CD4-positive, alpha-beta memory T cell (primary cell): ENCODE results near the gene EME2. TPM values are rescaled to one million over a fixed set of nuclear protein-coding genes. Genes with fewer than 3 reads are reported as not detected.

Experiments
- CTCF ChIA-PET: fragments of 350-600 bp; sonication (Branson Sonifier 250); formaldehyde crosslinking; loops from one replicate; lab custom pipeline; 2021; ENCODE audit warnings: inconsistent platforms; ENCODE audit not compliant: partially characterized antibody; lab: Charles Lee
- POLR2A ChIA-PET: fragments of 350-600 bp; sonication (Branson Sonifier 250); formaldehyde crosslinking; loops from one replicate; lab custom pipeline; 2021; ENCODE audit not compliant: partially characterized antibody; lab: Charles Lee
- DNase-seq, 5 donors: peaks; one replicate each; pipeline versions ENCODE4 v3.0.0 to v3.0.0-alpha.2; 2020 to 2022; ENCODE audit warnings: mixed read lengths in 1 of 5
- H3K27ac ChIP-seq: one replicate; pipeline ENCODE4 v1.7.0; 2013; ENCODE audit warnings: low read depth, low read length
- H3K27me3 ChIP-seq: 2 replicates; pipeline ENCODE4 v1.7.0; 2013; ENCODE audit warnings: mild to moderate bottlenecking, low read length, moderate library complexity; ENCODE audit not compliant: insufficient read depth
- H3K36me3 ChIP-seq: 2 replicates; pipeline ENCODE4 v1.7.0; 2013; ENCODE audit warnings: mild to moderate bottlenecking, low read length, moderate library complexity; ENCODE audit not compliant: insufficient read depth
- H3K4me1 ChIP-seq: 2 replicates; pipeline ENCODE4 v1.7.0; 2013; ENCODE audit warnings: mild to moderate bottlenecking, low read length, moderate library complexity; ENCODE audit not compliant: insufficient read depth
- H3K4me3 ChIP-seq, 2 donors: one replicate each; pipeline ENCODE4 v1.7.0; 2013; ENCODE audit warnings: low read length in 2 of 2, mild to moderate bottlenecking in 1 of 2
- H3K9me3 ChIP-seq, 2 donors: one replicate each; pipeline ENCODE4 v1.7.0; 2013; ENCODE audit warnings: low read length in 2 of 2, control low read depth in 1 of 2; ENCODE audit not compliant: control insufficient read depth in 1 of 2
- H3K27ac Mint-ChIP-seq, 7 donors: one replicate each; pipeline ENCODE4 v1.8.0; 2020 to 2021; ENCODE audit warnings: mixed read lengths in 7 of 7, mild to moderate bottlenecking in 6 of 7, inconsistent platforms in 3 of 7, moderate library complexity in 3 of 7
- H3K27me3 Mint-ChIP-seq, 2 donors: one replicate each; pipeline ENCODE4 v1.8.0; 2020 to 2021; ENCODE audit warnings: mixed read lengths in 2 of 2
- H3K36me3 Mint-ChIP-seq, 2 donors: one replicate each; pipeline ENCODE4 v1.8.0; 2020 to 2021; ENCODE audit warnings: mixed read lengths in 2 of 2, inconsistent platforms in 1 of 2, mild to moderate bottlenecking in 1 of 2
- H3K4me1 Mint-ChIP-seq, 4 donors: one replicate each; pipeline ENCODE4 v1.8.0; 2020 to 2021; ENCODE audit warnings: mixed read lengths in 4 of 4, mild to moderate bottlenecking in 1 of 4
- H3K4me3 Mint-ChIP-seq, 8 donors: one replicate each; pipeline ENCODE4 v1.8.0; 2020 to 2021; ENCODE audit warnings: mixed read lengths in 8 of 8, mild to moderate bottlenecking in 7 of 8, moderate library complexity in 6 of 8, inconsistent platforms in 3 of 8
- H3K9me3 Mint-ChIP-seq, 8 donors: one replicate each; pipeline ENCODE4 v1.8.0; 2020 to 2021; ENCODE audit warnings: mixed read lengths in 8 of 8, mild to moderate bottlenecking in 5 of 8, inconsistent platforms in 3 of 8, moderate library complexity in 1 of 8
- intact Hi-C: fragments of 100-400 bp; cut with micrococcal nuclease; formaldehyde crosslinking; loops from one replicate; pipeline ENCODE4 v1.15.1; 2023
- polyA plus RNA-seq, 2 donors: library from polyadenylated mRNA; unstranded; fragments of 300-500 nt; fragmentation: Illumina TruSeq; gene quantifications; one replicate each; pipeline ENCODE4 v1.2.3, GENCODE V29; 2021
- total RNA-seq, 2 experiments: library from RNA; stranded (reverse); gene quantifications; one replicate each; pipeline ENCODE4 v1.2.3, GENCODE V29; 2021

EME2 gene
- total and polyA plus RNA-seq, 4 experiments from 2014 or later = 0.30 to 33.1 (median 17.2) TPM

DNA sequence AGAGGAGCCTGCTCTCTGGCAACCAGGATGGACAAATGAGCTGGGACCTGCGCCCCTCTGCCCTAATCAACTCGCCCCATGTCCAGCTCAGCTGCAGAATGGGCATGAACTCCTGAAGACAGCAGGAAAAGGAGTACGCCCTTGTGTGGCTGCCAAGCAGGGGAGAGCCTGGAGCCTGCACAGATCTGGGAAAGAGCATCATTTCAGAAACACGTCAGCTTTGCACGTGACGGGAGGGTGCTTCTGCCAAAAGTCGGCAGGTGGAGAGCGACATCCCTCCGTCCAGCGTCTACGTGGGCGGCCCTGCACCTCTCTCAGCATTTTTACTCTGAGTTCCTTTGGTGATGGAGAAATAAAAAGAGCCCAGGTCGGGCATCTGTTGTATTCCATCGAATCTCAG, 19.8 kb upstream of the EME2 start:
- no peaks in the 10 kb centered on the region for H3K27me3 ChIP-seq
- ChIA-PET POLR2A (no interaction called here), CTCF (no interaction called here)
- Mint-ChIP-seq H3K27me3 (no peaks in the 10 kb centered on the region), H3K27ac (no peak overlapping the region), H3K9me3 (no peaks in the 10 kb centered on the region), H3K36me3 (peaks cover 14 to 33% of the 10 kb centered on the region in 2 donors), H3K4me3 (no peak overlapping the region), H3K4me1 (peaks cover 8 to 20% (median 14%) of the 10 kb centered on the region in 4 donors)
- intact Hi-C loops = no loop called here
- DNase-seq = peak in 1 of 5 donors; percentile 9
- H3K9me3 ChIP-seq = no peaks in the 10 kb centered on the region
- peaks cover 9% of the 10 kb centered on the region for H3K4me1 ChIP-seq
- no peak overlapping the region for H3K27ac ChIP-seq
- peaks cover 33% of the 10 kb centered on the region for H3K36me3 ChIP-seq
- no peak overlapping the region for H3K4me3 ChIP-seq

DNA sequence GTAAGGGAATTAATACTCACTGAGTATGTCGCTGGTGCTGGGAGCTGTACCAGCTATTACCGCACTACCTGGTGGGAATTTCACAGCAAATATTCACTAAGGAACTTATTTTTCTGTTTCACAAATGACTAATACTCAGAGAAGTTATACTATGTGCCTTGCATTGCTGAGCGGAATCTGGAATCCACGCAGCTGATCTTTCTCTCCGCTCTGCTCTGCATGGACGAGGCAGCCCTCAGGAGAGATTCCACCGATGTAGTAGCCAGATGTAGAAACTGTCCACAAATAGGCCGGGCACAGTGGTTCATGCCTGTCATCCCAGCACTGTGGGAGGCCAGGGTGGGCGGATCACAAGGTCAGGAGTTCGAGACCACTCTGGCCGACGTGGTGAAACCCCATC, 18.4 kb upstream of the EME2 start:
- peaks cover 20% of the 10 kb centered on the region for H3K36me3 ChIP-seq
- POLR2A ChIA-PET = no interaction called here

DNA sequence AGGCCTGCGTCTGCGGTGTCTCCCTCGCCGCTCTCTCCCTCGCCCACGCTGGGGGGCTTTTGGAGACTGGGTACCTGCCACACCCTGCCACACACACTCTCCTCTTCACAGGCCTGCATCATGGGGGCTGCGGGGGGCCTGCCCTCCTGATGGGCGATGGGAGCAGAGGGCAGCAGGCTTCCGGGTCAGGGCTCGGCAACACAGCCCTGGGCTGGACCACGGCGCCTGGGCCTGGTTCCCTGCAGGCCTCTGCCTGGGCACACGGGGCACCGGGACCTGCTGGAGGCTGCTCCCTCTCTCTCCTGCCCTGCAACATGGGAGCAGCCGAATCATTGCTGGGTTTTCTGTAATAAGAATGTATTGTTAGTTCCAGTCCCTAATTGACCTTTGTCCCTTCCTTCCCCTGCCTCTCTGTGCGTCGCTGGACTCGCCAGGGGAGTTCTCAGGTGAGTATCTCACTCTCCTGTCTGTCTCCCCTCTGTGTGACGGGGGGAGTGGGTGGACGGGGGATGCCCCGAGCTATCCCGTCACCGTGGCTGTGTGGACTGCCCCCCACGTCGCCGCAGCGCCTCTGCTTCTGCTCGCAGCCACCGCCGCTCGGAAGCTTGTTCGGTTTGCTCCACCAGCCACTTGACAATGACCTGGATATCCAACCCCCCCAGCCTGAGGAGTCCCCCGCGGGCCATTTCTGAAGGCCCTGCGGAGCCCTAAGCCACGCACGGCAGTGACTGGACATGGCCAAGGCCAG, 14.7 kb upstream of the EME2 start:
- Mint-ChIP-seq H3K36me3 (peaks cover 4 to 22% of the 10 kb centered on the region in 2 donors), H3K27me3 (no peaks in the 10 kb centered on the region), H3K4me3 (peak overlapping the region in 1 of 8 donors; percentile 11), H3K9me3 (no peaks in the 10 kb centered on the region), H3K4me1 (peaks cover 8 to 20% (median 14%) of the 10 kb centered on the region in 4 donors), H3K27ac (peak overlapping the region in 3 of 7 donors; percentile 22 to 46 (median 23))
- DNase-seq = no peak
- ChIA-PET POLR2A (no interaction called here), CTCF (no interaction called here)
- Histone ChIP-seq H3K27ac (no peak overlapping the region), H3K4me3 (no peak overlapping the region), H3K4me1 (peaks cover 9% of the 10 kb centered on the region), H3K36me3 (peaks cover 10% of the 10 kb centered on the region), H3K27me3 (no peaks in the 10 kb centered on the region), H3K9me3 (no peaks in the 10 kb centered on the region)
- intact Hi-C loops = no loop called here

More for the DNA sequence above, 18.4 kb upstream of the EME2 start:
- no peaks in the 10 kb centered on the region for H3K27me3 ChIP-seq
- H3K9me3 ChIP-seq = no peaks in the 10 kb centered on the region
- peak overlapping the region in 1 of 7 donors; percentile 64 for H3K27ac Mint-ChIP-seq
- H3K9me3 Mint-ChIP-seq = no peaks in the 10 kb centered on the region
- no peak overlapping the region for H3K4me3 Mint-ChIP-seq
- H3K36me3 Mint-ChIP-seq = peaks cover 8 to 22% of the 10 kb centered on the region in 2 donors
- H3K27me3 Mint-ChIP-seq = no peaks in the 10 kb centered on the region
- intact Hi-C loops = no loop called here
- no peak overlapping the region for H3K27ac ChIP-seq
- H3K4me1 ChIP-seq = peaks cover 9% of the 10 kb centered on the region
- CTCF ChIA-PET = no interaction called here
- peaks cover 8 to 20% (median 14%) of the 10 kb centered on the region in 4 donors for H3K4me1 Mint-ChIP-seq
- DNase-seq = no peak
- H3K4me3 ChIP-seq = no peak overlapping the region

DNA sequence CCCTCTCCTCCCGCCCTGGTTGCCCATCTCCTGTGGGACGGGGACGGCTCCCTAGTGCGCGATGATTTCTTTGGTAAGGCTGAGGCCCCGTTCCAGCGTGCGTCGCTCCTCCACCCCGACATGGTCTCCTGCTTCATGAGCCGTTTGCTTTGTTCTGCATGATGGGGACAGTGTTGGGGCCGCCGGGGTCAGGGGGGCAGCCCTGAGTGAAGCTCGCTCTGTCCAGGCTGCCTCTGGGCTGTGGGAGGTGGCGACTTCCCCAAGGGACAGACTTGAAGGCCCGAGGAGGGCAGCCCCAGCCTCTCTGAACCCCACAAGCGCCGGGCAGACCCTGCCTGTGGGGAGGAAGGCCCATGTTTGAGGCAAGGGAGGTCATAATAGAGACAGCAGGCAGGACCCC, 13.7 kb upstream of the EME2 start:
- POLR2A ChIA-PET = no interaction called here
- CTCF ChIA-PET = no interaction called here
- Histone ChIP-seq H3K9me3 (no peaks in the 10 kb centered on the region), H3K27me3 (no peaks in the 10 kb centered on the region), H3K27ac (no peak overlapping the region), H3K4me3 (no peak overlapping the region), H3K4me1 (peaks cover 9% of the 10 kb centered on the region), H3K36me3 (peaks cover 12% of the 10 kb centered on the region)
- Mint-ChIP-seq H3K27ac (peak overlapping the region in 1 of 7 donors; percentile 37), H3K4me1 (peaks cover 8 to 20% (median 14%) of the 10 kb centered on the region in 4 donors), H3K9me3 (no peaks in the 10 kb centered on the region), H3K36me3 (peaks cover 4 to 20% of the 10 kb centered on the region in 2 donors), H3K4me3 (no peak overlapping the region), H3K27me3 (no peaks in the 10 kb centered on the region)
- intact Hi-C loops = no loop called here
- no peak for DNase-seq

DNA sequence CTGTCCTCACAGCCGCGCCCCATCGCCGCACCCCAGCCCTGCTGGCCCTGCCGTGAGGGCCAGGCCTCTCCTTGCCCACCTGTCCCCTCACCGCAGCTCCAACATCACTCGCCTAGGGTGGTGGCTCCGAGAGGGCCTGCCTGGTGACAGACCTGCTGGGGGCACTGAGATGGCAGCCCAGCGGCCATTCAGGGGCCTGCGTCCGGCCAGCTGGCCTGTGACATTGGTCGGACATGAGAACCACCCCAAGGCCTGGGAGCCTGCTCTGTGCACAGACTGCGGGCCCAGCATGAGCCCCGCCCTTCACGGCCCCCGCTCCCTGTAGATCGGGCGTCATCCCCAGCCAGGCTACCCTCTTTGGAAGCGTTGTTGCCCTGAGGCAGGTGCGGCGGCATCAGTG, 13.1 kb upstream of the EME2 start:
- H3K4me1 Mint-ChIP-seq = peaks cover 8 to 20% (median 14%) of the 10 kb centered on the region in 4 donors
- no peaks in the 10 kb centered on the region for H3K27me3 Mint-ChIP-seq
- H3K27ac ChIP-seq = no peak overlapping the region
- H3K9me3 Mint-ChIP-seq = no peaks in the 10 kb centered on the region
- H3K4me1 ChIP-seq = peaks cover 9% of the 10 kb centered on the region
- POLR2A ChIA-PET = interaction anchor here (0.7 to 2.8 kb wide), 2 partner anchors 11 to 54 kb away, joined by 3 to 11 read pairs; partner anchors contain the start of genes MAPK8IP3 and NME3
- H3K4me3 Mint-ChIP-seq = no peak overlapping the region
- H3K9me3 ChIP-seq = no peaks in the 10 kb centered on the region
- intact Hi-C loops = no loop called here
- H3K27ac Mint-ChIP-seq = no peak overlapping the region
- no peaks in the 10 kb centered on the region for H3K27me3 ChIP-seq
- peaks cover 4 to 16% of the 10 kb centered on the region in 2 donors for H3K36me3 Mint-ChIP-seq
- no peak for DNase-seq
- H3K4me3 ChIP-seq = no peak overlapping the region
- H3K36me3 ChIP-seq = peaks cover 14% of the 10 kb centered on the region
- CTCF ChIA-PET = no interaction called here

DNA sequence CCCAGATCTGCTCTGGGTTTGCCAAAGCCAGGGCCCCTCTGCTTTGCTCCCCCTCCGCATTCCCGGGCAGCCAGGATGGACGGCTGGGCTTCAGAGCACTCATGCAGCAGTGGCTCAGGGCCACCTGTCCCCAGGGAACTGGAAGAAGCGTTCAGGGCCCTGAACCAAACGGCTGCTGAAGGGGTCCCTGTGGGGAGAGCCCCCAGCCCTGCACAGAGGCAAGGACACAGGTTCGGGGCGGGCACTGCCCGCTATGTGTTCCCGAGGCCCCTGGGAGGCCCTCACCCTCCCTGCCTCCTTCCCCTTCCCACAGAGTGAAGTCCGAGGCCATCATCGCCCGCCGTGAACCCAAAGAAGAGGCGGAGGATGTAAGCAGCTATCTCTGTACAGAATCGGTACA, 11.7 kb upstream of the EME2 start:
- H3K9me3 Mint-ChIP-seq = no peaks in the 10 kb centered on the region
- no peaks in the 10 kb centered on the region for H3K27me3 ChIP-seq
- no peak for DNase-seq
- ChIA-PET POLR2A (interaction anchor here (2.8 kb wide), 1 partner anchor 10 kb away, joined by 11 read pairs; the partner anchor contains the start of gene NME3), CTCF (no interaction called here)
- peaks cover 9% of the 10 kb centered on the region for H3K4me1 ChIP-seq
- intact Hi-C loops = no loop called here
- H3K36me3 Mint-ChIP-seq = peaks cover 4 to 21% of the 10 kb centered on the region in 2 donors
- peak overlapping the region in 1 of 7 donors; percentile 38 for H3K27ac Mint-ChIP-seq
- H3K4me1 Mint-ChIP-seq = peaks cover 8 to 18% (median 10%) of the 10 kb centered on the region in 4 donors
- no peaks in the 10 kb centered on the region for H3K27me3 Mint-ChIP-seq
- H3K4me3 ChIP-seq = no peak overlapping the region
- peaks cover 24% of the 10 kb centered on the region for H3K36me3 ChIP-seq
- peak overlapping the region in 1 of 8 donors; percentile 18 for H3K4me3 Mint-ChIP-seq
- no peaks in the 10 kb centered on the region for H3K9me3 ChIP-seq
- H3K27ac ChIP-seq = no peak overlapping the region

DNA sequence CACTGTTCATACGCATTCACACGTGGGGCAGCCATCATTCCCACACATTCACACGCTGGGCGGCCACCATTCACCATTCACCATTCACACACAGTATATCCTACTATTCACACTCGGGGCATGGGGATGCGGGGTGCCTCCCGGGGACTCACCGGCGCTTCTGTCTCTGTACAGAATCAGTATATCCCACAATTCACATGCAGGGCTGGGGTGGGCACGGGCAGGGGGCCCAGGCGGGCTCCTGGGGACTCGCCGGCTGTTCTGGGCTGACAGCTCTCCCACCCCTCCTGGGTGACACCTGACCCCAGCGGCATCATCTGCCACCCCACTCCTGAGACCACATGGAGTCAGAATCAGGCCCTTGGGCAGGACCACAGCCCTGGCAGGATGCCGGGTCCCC, 10.9 kb upstream of the EME2 start:
- POLR2A ChIA-PET = interaction anchor here (2.8 kb wide), 1 partner anchor 9 kb away, joined by 11 read pairs; the partner anchor contains the start of gene NME3

More for the DNA sequence above, 10.9 kb upstream of the EME2 start:
- H3K27me3 Mint-ChIP-seq = no peaks in the 10 kb centered on the region
- no peak for DNase-seq
- Histone ChIP-seq H3K4me3 (no peak overlapping the region), H3K4me1 (peaks cover 8% of the 10 kb centered on the region), H3K27me3 (no peaks in the 10 kb centered on the region), H3K9me3 (no peaks in the 10 kb centered on the region), H3K36me3 (peaks cover 24% of the 10 kb centered on the region), H3K27ac (no peak overlapping the region)
- no peak overlapping the region for H3K4me3 Mint-ChIP-seq
- H3K27ac Mint-ChIP-seq = peak overlapping the region in 2 of 7 donors; percentile 17 to 38
- H3K9me3 Mint-ChIP-seq = no peaks in the 10 kb centered on the region
- H3K36me3 Mint-ChIP-seq = peaks cover 4 to 21% of the 10 kb centered on the region in 2 donors
- intact Hi-C loops = no loop called here
- H3K4me1 Mint-ChIP-seq = peaks cover 6 to 10% (median 7%) of the 10 kb centered on the region in 4 donors
- CTCF ChIA-PET = no interaction called here
